K562 (cell line): ENCODE measurements around the gene CLK3. TPM values are rescaled to one million over a fixed set of nuclear protein-coding genes. Genes with fewer than 3 reads are reported as not detected.
A peak's percentile ranks its signal among the peaks of the same experiment; 100 is the strongest.

Experiments used
- CREM ChIP-seq: IDR thresholded peaks from 2 replicates; pipeline ENCODE4 v1.6.1; 2014; ENCODE audit warnings: antibody characterized with exemption, low read depth
- CTBP1 ChIP-seq: fragments of 450-650 bp; IDR thresholded peaks from 2 replicates; pipeline ENCODE4 v1.6.1; 2016; ENCODE audit warnings: borderline replicate concordance
- ERF ChIP-seq: fragments of 450-650 bp; formaldehyde crosslinking; IDR thresholded peaks from 2 replicates; pipeline ENCODE4 v1.4.0; 2020; ENCODE audit warnings: mild to moderate bottlenecking, mixed read lengths
- HMGN3 ChIP-seq: IDR thresholded peaks from 2 replicates; pipeline ENCODE4 v1.6.1; 2011; ENCODE audit warnings: borderline replicate concordance, low read depth, mild to moderate bottlenecking, mixed read lengths, low read length; ENCODE audit not compliant: insufficient read length; ENCODE audit errors: extremely low read depth
- MTA1 ChIP-seq: fragments of 450-650 bp; IDR thresholded peaks from 2 replicates; pipeline ENCODE4 v1.6.1; 2017; ENCODE audit warnings: borderline replicate concordance
- NEUROD1 ChIP-seq: fragments of 150-350 bp; IDR thresholded peaks from 2 replicates; pipeline ENCODE4 v1.6.1; 2014; ENCODE audit warnings: borderline replicate concordance, low read length, low read depth; ENCODE audit not compliant: partially characterized antibody
- PML ChIP-seq: IDR thresholded peaks from 2 replicates; pipeline ENCODE4 v1.6.1; 2012; ENCODE audit warnings: low read length, inconsistent platforms
- RBM15 ChIP-seq: fragments of 200-400 bp; formaldehyde crosslinking; IDR thresholded peaks from 2 replicates; pipeline ENCODE4 v1.6.1; 2018; ENCODE audit warnings: mild to moderate bottlenecking, low read length, moderate library complexity; ENCODE audit not compliant: insufficient read depth
- RBM25 ChIP-seq: fragments of 200-400 bp; formaldehyde crosslinking; IDR thresholded peaks from 2 replicates; pipeline ENCODE4 v1.6.1; 2018; ENCODE audit warnings: low read length, low read depth, moderate library complexity; ENCODE audit not compliant: severe bottlenecking
- RCOR1 ChIP-seq, 2 experiments: IDR thresholded peaks; 2 replicates each; pipeline ENCODE4 v1.6.1; 2012; ENCODE audit warnings: low read depth in 2 of 2, low read length in 2 of 2, borderline replicate concordance in 1 of 2, improper control_type of control experiment in 1 of 2
- SMARCE1 ChIP-seq: fragments of 450-650 bp; IDR thresholded peaks from 2 replicates; pipeline ENCODE4 v1.7.1; 2016; ENCODE audit warnings: mild to moderate bottlenecking
- TAF1 ChIP-seq: IDR thresholded peaks from 2 replicates; pipeline ENCODE4 v1.6.1; 2011; ENCODE audit warnings: mild to moderate bottlenecking, low read length, moderate library complexity; ENCODE audit not compliant: insufficient read depth, control insufficient read depth, severe bottlenecking; ENCODE audit errors: extremely low read depth
- TEAD2 ChIP-seq: fragments of 450-650 bp; IDR thresholded peaks from 2 replicates; pipeline ENCODE4 v1.6.1; 2016; ENCODE audit warnings: missing genetic modification characterization, control low read depth, missing compliant biosample characterization
- TRIM24 ChIP-seq, 2 experiments: fragments of 450-650 bp; IDR thresholded peaks; 2 replicates each; pipeline ENCODE4 v1.6.1; 2016
- ZBTB33 ChIP-seq: sonication (generic); formaldehyde crosslinking; IDR thresholded peaks from 2 replicates; pipeline ENCODE4 v1.8.1; 2023; ENCODE audit warnings: mild to moderate bottlenecking, missing genetic modification reagents
- ZC3H4 ChIP-seq: sonication (generic); formaldehyde crosslinking; IDR thresholded peaks from 2 replicates; pipeline ENCODE4 v1.9.0; 2021; ENCODE audit warnings: missing genetic modification reagents, borderline replicate concordance
- ZNF655 ChIP-seq: fragments of 250-450 bp; sonication (Bioruptor Pico); IDR thresholded peaks from 2 replicates; pipeline ENCODE4 v1.5.0; 2021
- polyA plus RNA-seq, 8 experiments: library from polyadenylated mRNA; depleted of rRNA in 4 of 8; stranded (reverse) in 5 of 8; unstranded in 3 of 8; fragments of >200 nt; fragmentation: Nextera tagmentation in 2 of 8; fragmentation: Illumina TruSeq in 1 of 8; extraction: Ambion mirVana in 2 of 8; extraction: Trizol in 1 of 8; gene quantifications; 2 replicates each; pipeline versions ENCODE4 v1.2.1 to v1.2.3, GENCODE V29; 2011 to 2014; ENCODE audit warnings: inconsistent platforms in 1 of 8, missing spikeins in 1 of 8
- total RNA-seq, 7 experiments: library from RNA; depleted of rRNA in 6 of 7; stranded (reverse); fragments of >200 nt in 6 of 7; fragmentation: Illumina TruSeq in 2 of 7; extraction: Trizol in 2 of 7; gene quantifications; 2 replicates each; pipeline versions ENCODE4 v1.2.1 to v1.2.3, GENCODE V29; 2011 to 2021; ENCODE audit warnings: low replicate concordance in 1 of 7
- TF ChIP-seq, protein P1 (sequence below): fragments of 200-400 bp; formaldehyde crosslinking; IDR thresholded peaks from 2 replicates; pipeline ENCODE4 v1.6.1; 2017; ENCODE audit warnings: mild to moderate bottlenecking, low read depth, low read length, moderate library complexity
- TF ChIP-seq, protein P2 (sequence below): fragments of 450-650 bp; IDR thresholded peaks from 2 replicates; pipeline ENCODE4 v1.6.1; 2016; ENCODE audit warnings: borderline replicate concordance

CLK3 gene
- total and polyA plus RNA-seq, 9 of the 15 experiments (the other 6 are each of a cell fraction or from before 2014, with no cell fraction given), result 1.2 to 95.2 (median 51.7) TPM

DNA sequence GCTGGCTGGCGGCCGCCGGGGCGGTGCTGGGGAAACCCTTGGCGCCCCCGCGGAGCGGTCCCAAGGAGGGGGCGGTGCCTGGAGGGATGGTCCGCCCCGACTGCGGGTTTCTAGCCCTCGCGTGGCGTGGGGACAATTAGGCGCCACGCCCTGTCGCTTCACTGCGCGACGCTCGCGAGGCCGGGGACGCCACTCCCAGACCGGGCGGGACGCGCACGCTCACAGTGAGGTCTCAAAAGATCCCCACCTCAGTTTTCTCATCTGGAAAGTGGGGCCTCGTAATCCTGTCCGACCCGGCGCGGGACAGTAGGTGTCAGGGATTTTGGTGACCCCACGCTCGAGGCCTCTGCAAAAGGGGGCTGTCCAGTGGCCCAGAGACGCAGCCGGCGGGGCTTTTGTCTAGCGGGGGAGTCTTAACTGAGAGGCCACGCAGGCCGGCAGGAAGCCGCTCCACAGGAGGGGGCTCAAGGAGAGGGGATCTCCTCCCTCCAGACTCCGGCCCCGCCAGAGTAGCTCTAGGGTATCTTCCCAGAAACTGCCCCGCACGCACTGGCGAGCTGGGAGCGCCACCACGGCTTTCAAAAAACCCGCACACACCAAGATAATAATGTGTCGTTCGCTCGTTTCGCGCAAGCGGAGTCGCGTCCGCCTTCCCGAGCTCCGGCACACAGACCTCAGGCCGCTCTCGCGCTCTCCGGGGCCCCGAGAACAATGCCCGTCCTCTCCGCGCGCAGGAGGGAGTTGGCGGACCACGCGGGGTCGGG is 710 bp upstream of the CLK3 start (continued):
- TF ChIP-seq PML (peak; percentile 10; the same call in 1 of the 2 replicates), NEUROD1 (peak; percentile 13), RCOR1 (IDR thresholded peaks at IDR 0.05; ENCODE audit: borderline replicate concordance in 1 of 2, low read depth in 2 of 2, low read length in 2 of 2) (peak; percentile 11 to 86; a peak in 3 of 4 replicates), RBM25 (peak; percentile 87), SMARCE1 (no peak), ZNF655 (CRISPR knock-in tag) (no peak), ZC3H4 (CRISPR knock-in tag) (peak; percentile 2; the same call in 1 of the 2 replicates), ERF (CRISPR knock-in tag) (peak; percentile 68; the same call in 1 of the 2 replicates), CREM (peak; percentile 9; the same call in 1 of the 2 replicates), TEAD2 (tag) (no peak), MTA1 (peak; percentile 68; the same call in 1 of the 2 replicates), HMGN3 (peak; percentile 81), TAF1 (peak; percentile 36), TRIM24 (IDR thresholded peaks at IDR 0.05) (peak in 1 of 2 experiments; percentile 8; a peak in 1 of 4 replicates), CTBP1 (0 out of 2 replicates have a peak, but pooled peaks have one; percentile 8), RBM15 (no peak), ZBTB33 (CRISPR knock-in tag) (no peak)
- TF ChIP-seq, protein P1, sequence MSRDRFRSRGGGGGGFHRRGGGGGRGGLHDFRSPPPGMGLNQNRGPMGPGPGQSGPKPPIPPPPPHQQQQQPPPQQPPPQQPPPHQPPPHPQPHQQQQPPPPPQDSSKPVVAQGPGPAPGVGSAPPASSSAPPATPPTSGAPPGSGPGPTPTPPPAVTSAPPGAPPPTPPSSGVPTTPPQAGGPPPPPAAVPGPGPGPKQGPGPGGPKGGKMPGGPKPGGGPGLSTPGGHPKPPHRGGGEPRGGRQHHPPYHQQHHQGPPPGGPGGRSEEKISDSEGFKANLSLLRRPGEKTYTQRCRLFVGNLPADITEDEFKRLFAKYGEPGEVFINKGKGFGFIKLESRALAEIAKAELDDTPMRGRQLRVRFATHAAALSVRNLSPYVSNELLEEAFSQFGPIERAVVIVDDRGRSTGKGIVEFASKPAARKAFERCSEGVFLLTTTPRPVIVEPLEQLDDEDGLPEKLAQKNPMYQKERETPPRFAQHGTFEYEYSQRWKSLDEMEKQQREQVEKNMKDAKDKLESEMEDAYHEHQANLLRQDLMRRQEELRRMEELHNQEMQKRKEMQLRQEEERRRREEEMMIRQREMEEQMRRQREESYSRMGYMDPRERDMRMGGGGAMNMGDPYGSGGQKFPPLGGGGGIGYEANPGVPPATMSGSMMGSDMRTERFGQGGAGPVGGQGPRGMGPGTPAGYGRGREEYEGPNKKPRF, result no peak
- TF ChIP-seq, protein P2, sequence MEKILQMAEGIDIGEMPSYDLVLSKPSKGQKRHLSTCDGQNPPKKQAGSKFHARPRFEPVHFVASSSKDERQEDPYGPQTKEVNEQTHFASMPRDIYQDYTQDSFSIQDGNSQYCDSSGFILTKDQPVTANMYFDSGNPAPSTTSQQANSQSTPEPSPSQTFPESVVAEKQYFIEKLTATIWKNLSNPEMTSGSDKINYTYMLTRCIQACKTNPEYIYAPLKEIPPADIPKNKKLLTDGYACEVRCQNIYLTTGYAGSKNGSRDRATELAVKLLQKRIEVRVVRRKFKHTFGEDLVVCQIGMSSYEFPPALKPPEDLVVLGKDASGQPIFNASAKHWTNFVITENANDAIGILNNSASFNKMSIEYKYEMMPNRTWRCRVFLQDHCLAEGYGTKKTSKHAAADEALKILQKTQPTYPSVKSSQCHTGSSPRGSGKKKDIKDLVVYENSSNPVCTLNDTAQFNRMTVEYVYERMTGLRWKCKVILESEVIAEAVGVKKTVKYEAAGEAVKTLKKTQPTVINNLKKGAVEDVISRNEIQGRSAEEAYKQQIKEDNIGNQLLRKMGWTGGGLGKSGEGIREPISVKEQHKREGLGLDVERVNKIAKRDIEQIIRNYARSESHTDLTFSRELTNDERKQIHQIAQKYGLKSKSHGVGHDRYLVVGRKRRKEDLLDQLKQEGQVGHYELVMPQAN, result peak; percentile 62; the same call in 1 of the 2 replicates
